Erythroblast (primary cell): ENCODE results near the gene LYZL1.

ENCODE experiments used
- GATA1 ChIP-seq: IDR thresholded peaks from 2 replicates; pipeline ENCODE4 v1.6.1; 2011; ENCODE audit warnings: low read depth, mild to moderate bottlenecking, control low read depth, low read length, moderate library complexity
- POLR2A ChIP-seq: IDR thresholded peaks from 2 replicates; pipeline ENCODE4 v1.6.1; 2011; ENCODE audit warnings: mild to moderate bottlenecking, low read length

DNA sequence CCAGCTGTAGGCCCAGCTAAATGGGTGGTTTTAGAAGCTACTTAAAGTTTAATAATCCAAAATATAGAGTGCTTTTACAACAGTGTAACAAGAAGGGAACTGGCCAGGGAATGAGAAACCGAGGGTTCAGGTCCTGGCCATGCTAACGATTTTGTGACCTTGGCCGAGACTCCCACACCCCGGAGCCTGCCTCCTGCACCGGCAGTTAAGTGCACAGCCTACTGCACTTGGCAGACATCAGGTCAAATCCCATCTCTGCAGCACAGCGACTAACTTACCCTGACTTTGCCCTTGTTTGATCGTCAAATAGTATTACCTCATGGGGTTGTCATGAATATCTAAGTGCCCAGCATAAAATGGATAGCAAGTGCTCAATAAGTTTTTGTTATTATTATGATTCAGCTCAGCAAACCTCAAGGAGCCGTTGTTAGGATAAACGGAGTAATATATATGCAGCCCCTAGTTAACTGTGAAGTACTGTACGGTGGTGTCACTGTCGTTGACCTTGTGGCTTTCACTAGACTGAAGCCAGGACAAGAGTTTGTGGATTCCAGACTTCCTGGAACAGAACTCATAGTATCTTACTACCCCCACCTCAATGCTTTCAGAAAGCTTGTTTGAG is 35.5 kb downstream of the LYZL1 start:
- no peak for TF ChIP-seq POLR2A
- no peak for TF ChIP-seq GATA1
